ENCODE results near the gene SKA1. TPM values are rescaled to one million over a fixed set of nuclear protein-coding genes. Genes with fewer than 3 reads are reported as not detected.

The SKA1 gene
- total and polyA plus RNA-seq, 9 of the 15 experiments (the other 6 are each of a cell fraction or from before 2014, with no cell fraction given), result 27.8 to 67.2 (median 41.9) TPM

GRCh38 chr18:50398099-50398498, 23.3 kb downstream of the SKA1 start:
- intact Hi-C loops (cut with micrococcal nuclease), result no loop called here
- no peak overlapping the region for H3K4me3 ChIP-seq
- no peaks in the 10 kb centered on the region for H3K79me2 ChIP-seq (ENCODE audit: control insufficient read depth, insufficient read depth, low read length)
- FAIRE-seq (no peak), ATAC-seq (no peak), DNase-seq (ENCODE audit: extremely low read depth in 1 of 4, low spot score in 3 of 4) (no peak)
- no peak overlapping the region for H3K4me2 ChIP-seq (ENCODE audit: insufficient read depth, low read length)
- WGBS (ENCODE audit: insufficient coverage, low coverage, missing lambda C conversion rate), result 72% methylated on average over 10 of the region's 10 CpGs
- no peaks in the 10 kb centered on the region for H4K20me1 ChIP-seq (replicated peaks; ENCODE audit: control insufficient read depth, insufficient read depth, low read length)
- ChIA-PET CTCF (ENCODE audit: low intra/inter-chr PET ratio) (no interaction called here), POLR2A (interaction anchor here (0.6 to 0.8 kb wide), 2 partner anchors 10 to 208 kb away, joined by 3 to 4 read pairs; no protein-coding TSS in a partner anchor)
- no peak overlapping the region for H3K9ac ChIP-seq (ENCODE audit: insufficient read depth in 1 of 2, low read depth in 2 of 2, low read length in 2 of 2)
- peaks cover 2% of the 10 kb centered on the region; the same call in 1 of the 2 replicates for H3K9me3 ChIP-seq (replicated peaks; ENCODE audit: control insufficient read depth, insufficient read depth, low read depth, low read length)
- in situ Hi-C loops (cut with MboI), result no loop called here
- TF ChIP-seq E2F5 (CRISPR knock-in tag; IDR thresholded peaks at IDR 0.05) (no peak), HDAC6 (IDR thresholded peaks at IDR 0.05; ENCODE audit: low read depth, low read length) (no peak), ZNF146 (CRISPR knock-in tag; IDR thresholded peaks at IDR 0.05; ENCODE audit: unreplicated experiment) (no peak), ESRRA (IDR thresholded peaks at IDR 0.05; ENCODE audit: borderline replicate concordance, low read depth) (no peak), MECOM (CRISPR knock-in tag; IDR thresholded peaks at IDR 0.05) (no peak), ZNF41 (CRISPR knock-in tag; conservative IDR thresholded peaks at IDR 0.05) (no peak), RCOR1 (IDR thresholded peaks at IDR 0.05; ENCODE audit: borderline replicate concordance in 1 of 2, low read depth in 2 of 2, low read length in 2 of 2) (no peak), ZNF23 (CRISPR knock-in tag; IDR thresholded peaks at IDR 0.05) (no peak), CEBPZ (IDR thresholded peaks at IDR 0.05; ENCODE audit: borderline replicate concordance, low read depth, low read length) (no peak), HLTF (IDR thresholded peaks at IDR 0.05) (no peak)
- peaks cover 13% of the 10 kb centered on the region; the same call in 2 of the 3 replicates for H3K36me3 ChIP-seq (ENCODE audit: control insufficient read depth, insufficient read depth, low read length)
- BruUV-seq (replicated peaks), result no TSS peak
- no peak overlapping the region for H2AFZ ChIP-seq (ENCODE audit: low read depth, low read length)
- H3K4me1 ChIP-seq (replicated peaks in 1 of 2; ENCODE audit: control insufficient read depth in 2 of 2, insufficient read depth in 2 of 2, low read length in 2 of 2), result peaks cover 12 to 27% of the 10 kb centered on the region in 2 experiments; a peak in 4 of 5 replicates
- H3K27me3 ChIP-seq (ENCODE audit: control insufficient read depth in 2 of 2, insufficient read depth in 2 of 2, low read length in 2 of 2), result no peaks in the 10 kb centered on the region
- no peaks in the 10 kb centered on the region for H3K9me1 ChIP-seq (ENCODE audit: control insufficient read depth, insufficient read depth, low read length)
- H3K27ac ChIP-seq (ENCODE audit: extremely low read depth, low read depth, low read length), result no peak overlapping the region
